Activated T-helper 1 cell treated with anti-CD3 and anti-CD28 coated beads, Interleukin-12 subunit alpha, Interleukin-12 subunit beta, Interleukin-2, Interleukin-4 antibody, amounts not matched to agents 30 ng/mL and 10 ng/mL and 1 ng/mL, durations not matched to agents 14 hours and 24 hours and 36 hours (primary cell): ENCODE results near the gene MUSTN1. TPM values are rescaled to one million over a fixed set of nuclear protein-coding genes. Genes with fewer than 3 reads are reported as not detected.

Experiments
- DNase-seq: peaks from one replicate; pipeline ENCODE4 v3.0.0; 2021; ENCODE audit warnings: low spot score
- H3K27ac Mint-ChIP-seq: one replicate; pipeline ENCODE4 v1.8.0; 2021; ENCODE audit warnings: mild to moderate bottlenecking, mixed read lengths
- H3K27me3 Mint-ChIP-seq: one replicate; pipeline ENCODE4 v1.8.0; 2022; ENCODE audit warnings: mild to moderate bottlenecking, moderate library complexity, mixed read lengths; ENCODE audit not compliant: insufficient read depth
- H3K36me3 Mint-ChIP-seq: one replicate; pipeline ENCODE4 v1.8.0; 2021; ENCODE audit warnings: low read depth, mixed read lengths
- H3K4me1 Mint-ChIP-seq: one replicate; pipeline ENCODE4 v1.8.0; 2021; ENCODE audit warnings: low read depth, mixed read lengths
- H3K4me3 Mint-ChIP-seq: one replicate; pipeline ENCODE4 v1.8.0; 2021; ENCODE audit warnings: mild to moderate bottlenecking, moderate library complexity, mixed read lengths
- H3K9me3 Mint-ChIP-seq: one replicate; pipeline ENCODE4 v1.8.0; 2021; ENCODE audit warnings: mixed read lengths
- intact Hi-C: fragments of 100-400 bp; cut with micrococcal nuclease; formaldehyde crosslinking; loops from one replicate; pipeline ENCODE4 v1.15.1; 2024
- total RNA-seq: library from RNA; stranded (reverse); gene quantifications from 2 replicates; pipeline ENCODE4 v1.2.3, GENCODE V29; 2022

MUSTN1 gene
- total RNA-seq, 1 donor from 2014 or later, result 1.7 TPM

GRCh38 chr3:52784021-52784621 lies 50.7 kb downstream of the MUSTN1 start:
- H3K36me3 Mint-ChIP-seq, result no peaks in the 10 kb centered on the region
- intact Hi-C loops, result no loop called here
- no peak overlapping the region for H3K4me3 Mint-ChIP-seq
- H3K27ac Mint-ChIP-seq, result no peak overlapping the region
- H3K4me1 Mint-ChIP-seq, result no peaks in the 10 kb centered on the region
- H3K27me3 Mint-ChIP-seq, result peaks cover 10% of the 10 kb centered on the region
- H3K9me3 Mint-ChIP-seq, result no peaks in the 10 kb centered on the region
- no peak for DNase-seq

- DNase-seq, result no peak
- Mint-ChIP-seq H3K4me3 (no peak overlapping the region), H3K27ac (no peak overlapping the region), H3K4me1 (no peaks in the 10 kb centered on the region), H3K36me3 (no peaks in the 10 kb centered on the region), H3K9me3 (no peaks in the 10 kb centered on the region), H3K27me3 (peaks cover 10% of the 10 kb centered on the region)
- intact Hi-C loops, result no loop called here
These were observed 51.6 kb downstream of the MUSTN1 start for GRCh38 chr3:52783211-52783555.

Other genes with a start within 250 kb of the MUSTN1 start
- 68.6 and 68.8 TPM in 2 replicates for gene PBRM1, start 149.1 kb downstream of the MUSTN1 start, total RNA-seq
- gene GNL3, start 149.0 kb downstream of the MUSTN1 start, total RNA-seq, result 241 and 245 TPM in 2 replicates
- gene GLT8D1, start 129.2 kb downstream of the MUSTN1 start, total RNA-seq, result 33.9 and 40.6 TPM in 2 replicates
- gene SPCS1, start 128.9 kb downstream of the MUSTN1 start, total RNA-seq, result 122 and 132 TPM in 2 replicates
- 27.8 and 32.9 TPM in 2 replicates for gene NEK4, start 64.1 kb downstream of the MUSTN1 start, total RNA-seq
- gene ITIH1, start 57.4 kb downstream of the MUSTN1 start, total RNA-seq, result not detected in 2 replicates
- gene ITIH3, start 40.2 kb downstream of the MUSTN1 start, total RNA-seq, result 0.42 TPM in 1 of 2 replicates, not detected in the other
- 3.1 and 4.8 TPM in 2 replicates for gene ITIH4, start 4.3 kb downstream of the MUSTN1 start, total RNA-seq
- gene STIMATE, start 62.5 kb upstream of the MUSTN1 start, total RNA-seq, result 19.8 and 20.1 TPM in 2 replicates
- gene SFMBT1, start 211.1 kb upstream of the MUSTN1 start, total RNA-seq, result 28.4 and 31.0 TPM in 2 replicates